Activated T-helper 1 cell treated with anti-CD3 and anti-CD28 coated beads, Interleukin-2, amount 50 U/mL, for 16 hours (primary cell): ENCODE results near the gene PTGIS.

Source experiments
- DNase-seq, 2 donors: peaks; one replicate each; pipeline ENCODE4 v3.0.0-alpha.2; 2020; ENCODE audit warnings: low read depth in 1 of 2, low spot score in 1 of 2

PTGIS gene

GRCh38 chr20:49532285-49532946 lies 35.5 kb downstream of the PTGIS start:
- DNase-seq = no peak

GRCh38 chr20:49529470-49529869 lies 38.5 kb downstream of the PTGIS start:
- no peak for DNase-seq

- no peak for DNase-seq
These were observed 41.4 kb downstream of the PTGIS start for GRCh38 chr20:49526568-49526967.

- no peak for DNase-seq
These were observed 41.9 kb downstream of the PTGIS start for GRCh38 chr20:49526056-49526455.

GRCh38 chr20:49523767-49524360 lies 44.1 kb downstream of the PTGIS start:
- DNase-seq = no peak

GRCh38 chr20:49521356-49521755 lies 46.6 kb downstream of the PTGIS start:
- DNase-seq = no peak

- DNase-seq = no peak
These were observed 48.1 kb downstream of the PTGIS start for GRCh38 chr20:49519777-49520359.

- no peak for DNase-seq
These were observed 48.7 kb downstream of the PTGIS start for GRCh38 chr20:49519212-49519712.

- DNase-seq = no peak
These were observed 49.4 kb downstream of the PTGIS start for GRCh38 chr20:49518576-49518975.

- no peak for DNase-seq
These were observed 50.2 kb downstream of the PTGIS start for GRCh38 chr20:49517805-49518100.

GRCh38 chr20:49516916-49517804 lies 50.8 kb downstream of the PTGIS start:
- no peak for DNase-seq

GRCh38 chr20:49515586-49515985 lies 52.4 kb downstream of the PTGIS start:
- DNase-seq = no peak

GRCh38 chr20:49513517-49513916 lies 54.4 kb downstream of the PTGIS start:
- no peak for DNase-seq

GRCh38 chr20:49513009-49513408 lies 54.9 kb downstream of the PTGIS start:
- DNase-seq = no peak

GRCh38 chr20:49511788-49512525 lies 56.0 kb downstream of the PTGIS start:
- DNase-seq = no peak

GRCh38 chr20:49510562-49511122 lies 57.3 kb downstream of the PTGIS start:
- no peak for DNase-seq

- DNase-seq = no peak
These were observed 59.3 kb downstream of the PTGIS start for GRCh38 chr20:49508435-49509199.

GRCh38 chr20:49507741-49508434 lies 60.0 kb downstream of the PTGIS start:
- no peak for DNase-seq

- no peak for DNase-seq
These were observed 62.4 kb downstream of the PTGIS start for GRCh38 chr20:49505518-49505917.
